ENCODE results near the gene FAM186B. TPM values are rescaled to one million over a fixed set of nuclear protein-coding genes. Genes with fewer than 3 reads are reported as not detected.

FAM186B gene
- total RNA-seq, 1 donor from 2014 or later: 0.75 TPM

GRCh38 chr12:49556391-49557186, 48.9 kb downstream of the FAM186B start:
- peaks cover 3% of the 10 kb centered on the region for H3K4me1 ChIP-seq
- no peak overlapping the region for H3K27ac ChIP-seq
- DNase-seq (no peak), ATAC-seq (no peak)
- intact Hi-C loops (cut with DNase I): no loop called here
- H3K36me3 ChIP-seq: peaks cover 45% of the 10 kb centered on the region
- H3K4me3 ChIP-seq: no peak overlapping the region
- H3K27me3 ChIP-seq: no peaks in the 10 kb centered on the region
- H3K9me3 ChIP-seq: no peaks in the 10 kb centered on the region
- TF ChIP-seq CTCF (IDR thresholded peaks at IDR 0.05): no peak

GRCh38 chr12:49555631-49556390, 49.6 kb downstream of the FAM186B start:
- TF ChIP-seq CTCF (IDR thresholded peaks at IDR 0.05): no peak
- H3K27me3 ChIP-seq: no peaks in the 10 kb centered on the region
- H3K36me3 ChIP-seq: peaks cover 37% of the 10 kb centered on the region
- no peak overlapping the region for H3K27ac ChIP-seq
- ATAC-seq: no peak
- peaks cover 3% of the 10 kb centered on the region for H3K4me1 ChIP-seq
- no peak for DNase-seq
- intact Hi-C loops (cut with DNase I): no loop called here
- H3K9me3 ChIP-seq: no peaks in the 10 kb centered on the region
- no peak overlapping the region for H3K4me3 ChIP-seq

GRCh38 chr12:49554266-49554665, 51.2 kb downstream of the FAM186B start:
- intact Hi-C loops (cut with DNase I): no loop called here
- H3K27me3 ChIP-seq: peaks cover 3% of the 10 kb centered on the region
- ATAC-seq: no peak
- H3K27ac ChIP-seq: no peak overlapping the region
- H3K4me3 ChIP-seq: no peak overlapping the region
- no peak for TF ChIP-seq CTCF (IDR thresholded peaks at IDR 0.05)
- H3K4me1 ChIP-seq: peaks cover 5% of the 10 kb centered on the region
- no peak for DNase-seq
- no peaks in the 10 kb centered on the region for H3K9me3 ChIP-seq
- peaks cover 22% of the 10 kb centered on the region for H3K36me3 ChIP-seq

- Histone ChIP-seq H3K36me3 (peaks cover 15% of the 10 kb centered on the region), H3K4me3 (no peak overlapping the region), H3K9me3 (no peaks in the 10 kb centered on the region), H3K27me3 (peaks cover 10% of the 10 kb centered on the region), H3K27ac (no peak overlapping the region), H3K4me1 (peaks cover 12% of the 10 kb centered on the region)
- TF ChIP-seq CTCF (IDR thresholded peaks at IDR 0.05): peak; percentile 37
- ATAC-seq (no peak), DNase-seq (no peak)
- intact Hi-C loops (cut with DNase I): no loop called here
Observed at GRCh38 chr12:49553512-49554088, 51.8 kb downstream of the FAM186B start.

GRCh38 chr12:49552899-49553298, 52.5 kb downstream of the FAM186B start:
- Histone ChIP-seq H3K4me1 (peaks cover 14% of the 10 kb centered on the region), H3K4me3 (no peak overlapping the region), H3K27me3 (peaks cover 16% of the 10 kb centered on the region), H3K9me3 (no peaks in the 10 kb centered on the region), H3K27ac (no peak overlapping the region), H3K36me3 (peaks cover 8% of the 10 kb centered on the region)
- no peak for DNase-seq
- no peak for ATAC-seq
- intact Hi-C loops (cut with DNase I): no loop called here
- no peak for TF ChIP-seq CTCF (IDR thresholded peaks at IDR 0.05)
